DOHH2 (cell line): ENCODE data around the gene RNASET2.
"Not testable (repeated sequence)": the region's sequence is repeated elsewhere in the genome, so short reads cannot be mapped to it uniquely, and the experiment has no call there.

Experiments used
- CTCF ChIP-seq: fragments of 200-600 bp; sonication (generic); IDR thresholded peaks from one replicate; pipeline ENCODE4 v1.5.1; 2014; ENCODE audit warnings: antibody characterized with exemption, mild to moderate bottlenecking, low read depth, low read length; ENCODE audit not compliant: poor library complexity, severe bottlenecking
- EZH2phosphoT487 ChIP-seq: fragments of 200-600 bp; sonication (generic); IDR thresholded peaks from 2 replicates; pipeline ENCODE4 v1.6.1; 2017; ENCODE audit warnings: borderline replicate concordance, mild to moderate bottlenecking, antibody characterized with exemption, low read length, moderate library complexity, mixed read lengths

- TF ChIP-seq CTCF: peak; percentile 65
- not testable (repeated sequence) for TF ChIP-seq EZH2phosphoT487
Observed at GRCh38 chr6:166950892-166951669, 5.3 kb downstream of the RNASET2 start.
